NCI-H748 (cell line): Measurements from ENCODE around the gene KLK14.

Experiments
- DNase-seq: peaks from one replicate; lab custom pipeline; 2025; ENCODE audit not compliant: unreplicated experiment; lab: John Stamatoyannopoulos, UW

Gene KLK14

GRCh38 chr19:51108066-51108804, 25.5 kb upstream of the KLK14 start, which contains the start of gene CTU1:
TSS of gene CTU1 (minus strand) at chr19:51108409. CDS start at chr19:51104569, 3,840 bp downstream.
- peak; percentile 100 for DNase-seq

GRCh38 chr19:51107406-51108065, 24.8 kb upstream of the KLK14 start:
- DNase-seq, result no peak

DNA sequence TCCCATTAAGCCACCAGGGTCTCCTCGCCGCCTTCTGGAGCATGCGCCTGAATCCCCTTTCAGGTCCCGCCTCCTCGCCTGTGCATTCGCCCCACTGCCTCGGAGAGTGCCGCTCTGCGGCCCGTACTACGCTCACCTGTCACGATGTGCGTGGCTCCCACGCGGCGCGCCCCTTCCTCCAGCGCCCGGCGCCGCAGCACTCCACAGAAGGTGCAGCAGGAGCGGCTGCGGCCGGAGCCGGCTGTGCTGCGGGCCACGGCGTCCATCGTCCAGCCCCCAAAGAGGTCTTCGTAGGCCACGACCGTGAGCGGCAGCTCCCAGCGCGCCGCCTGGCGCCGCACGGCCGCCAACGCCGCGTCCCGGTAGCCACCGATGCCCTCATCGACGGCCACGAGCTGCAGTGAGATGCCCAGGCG, 21.2 kb upstream of the KLK14 start:
- DNase-seq, result no peak

- no peak for DNase-seq
Observed at GRCh38 chr19:51102991-51103390, 20.3 kb upstream of the KLK14 start.

DNA sequence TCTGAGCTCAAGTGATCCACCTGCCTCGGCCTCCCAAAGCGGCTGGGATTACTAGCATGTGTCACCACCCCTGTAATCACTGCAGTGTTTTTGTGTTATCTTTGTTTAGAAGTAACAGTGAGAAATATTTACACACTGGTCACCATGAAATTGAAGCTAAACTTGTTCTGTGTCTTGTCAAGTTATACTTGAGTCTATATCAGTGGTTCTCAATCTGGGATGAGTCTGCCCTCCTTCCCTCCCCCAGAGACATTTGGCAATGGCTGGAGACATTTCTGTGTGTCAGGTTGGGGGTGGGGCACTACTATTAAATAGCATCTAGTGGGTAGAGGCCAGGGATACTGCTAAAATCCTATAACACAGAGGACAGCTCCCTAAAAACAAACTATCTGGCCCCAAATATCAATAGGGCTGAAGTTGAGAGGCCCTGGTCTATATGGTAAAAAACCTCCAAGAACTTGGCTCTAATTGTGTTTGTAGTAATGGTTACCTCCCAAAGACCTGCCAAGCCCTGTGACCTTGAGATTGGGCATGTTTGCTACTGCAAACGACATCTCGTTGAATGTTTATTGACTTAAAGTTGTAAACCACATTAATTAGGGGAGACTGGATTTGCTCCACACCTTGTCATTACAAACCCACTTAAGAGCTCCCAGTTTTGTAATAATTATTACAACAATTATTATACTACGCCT, 18.6 kb upstream of the KLK14 start:
- no peak for DNase-seq

GRCh38 chr19:51100601-51101000, 17.9 kb upstream of the KLK14 start:
- no peak for DNase-seq

DNA sequence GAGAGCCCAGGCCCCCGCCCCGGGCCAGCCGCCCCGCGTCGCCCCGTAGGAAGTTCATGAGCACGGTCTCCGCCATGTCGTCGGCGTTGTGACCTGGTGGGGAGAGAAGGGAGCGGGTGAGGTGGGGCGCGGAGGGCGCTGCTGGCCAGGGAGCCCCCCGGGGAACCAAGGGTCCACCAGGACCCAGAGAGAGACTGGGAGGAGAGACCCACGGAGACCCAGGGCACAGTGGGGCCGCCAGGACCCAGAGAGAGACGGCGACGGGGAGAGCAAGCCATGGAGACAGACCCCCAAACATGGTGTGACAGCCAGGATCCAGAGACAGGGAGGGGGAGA, 16.3 kb upstream of the KLK14 start:
- no peak for DNase-seq

DNA sequence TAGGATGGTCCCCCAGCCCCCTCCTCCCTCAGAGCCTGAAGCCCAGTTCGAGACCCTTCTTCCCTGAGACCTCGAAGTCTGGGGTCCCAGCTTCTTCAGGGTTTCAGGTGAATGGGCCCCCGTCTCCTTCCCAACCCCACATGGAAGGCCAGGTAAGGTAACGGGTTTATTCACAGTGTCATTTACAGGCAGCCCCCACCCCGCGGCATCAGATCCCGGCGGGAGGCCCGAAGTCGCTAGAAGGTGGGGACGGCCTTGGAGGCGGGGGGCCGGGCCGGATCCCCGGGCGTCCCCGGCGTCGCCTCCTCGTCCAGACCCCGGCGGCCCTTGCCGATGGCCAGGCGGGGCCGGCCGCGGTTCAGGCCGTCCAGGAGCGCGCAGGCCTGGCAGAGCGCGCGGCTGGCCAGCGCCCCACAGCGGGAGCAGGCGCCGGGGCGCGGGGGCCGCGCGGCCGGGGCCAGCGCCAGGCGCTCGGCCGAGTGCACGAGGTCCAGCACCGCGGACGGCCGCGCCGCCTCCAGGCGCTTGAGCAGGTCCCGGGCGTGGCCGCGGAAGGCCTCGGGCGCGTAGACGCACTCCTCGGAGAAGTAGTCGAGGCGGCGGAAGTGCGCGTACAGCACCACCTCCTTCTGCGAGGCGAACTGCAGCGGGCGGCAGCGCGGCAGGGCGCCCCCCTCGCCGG, 15.8 kb upstream of the KLK14 start:
- no peak for DNase-seq

- no peak for DNase-seq
Observed at GRCh38 chr19:51097796-51098195, 15.1 kb upstream of the KLK14 start.

DNA sequence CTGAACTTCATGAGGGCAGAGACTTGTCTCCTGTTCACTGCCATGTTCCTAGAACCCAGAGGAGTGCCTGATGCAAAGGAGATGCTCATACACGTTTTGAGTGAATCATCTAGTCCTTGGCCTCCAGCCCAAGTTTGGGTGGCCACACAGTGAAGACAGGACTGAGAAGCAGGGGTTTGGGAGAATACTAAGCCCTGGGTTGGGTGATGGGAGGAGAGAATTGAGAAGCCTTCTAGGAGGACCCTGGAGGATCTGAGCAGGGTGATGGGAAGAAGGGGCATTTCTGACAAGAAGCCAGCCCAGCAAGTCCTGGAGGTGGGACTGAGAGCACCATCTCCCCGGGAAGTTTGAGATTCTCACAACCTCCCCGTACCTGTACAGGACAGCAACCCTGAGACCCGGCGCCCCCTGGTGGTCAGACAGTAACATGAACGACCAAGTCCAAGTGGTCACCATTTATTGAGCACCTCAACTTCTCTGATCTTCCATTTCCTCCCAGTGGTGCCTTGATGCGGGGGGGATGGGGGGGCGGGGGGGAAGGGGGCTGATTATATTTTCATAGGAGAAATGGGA, 14.6 kb upstream of the KLK14 start:
- peak; percentile 69 for DNase-seq

GRCh38 chr19:51096473-51097165, 13.9 kb upstream of the KLK14 start:
- DNase-seq, result peak; percentile 52

DNA sequence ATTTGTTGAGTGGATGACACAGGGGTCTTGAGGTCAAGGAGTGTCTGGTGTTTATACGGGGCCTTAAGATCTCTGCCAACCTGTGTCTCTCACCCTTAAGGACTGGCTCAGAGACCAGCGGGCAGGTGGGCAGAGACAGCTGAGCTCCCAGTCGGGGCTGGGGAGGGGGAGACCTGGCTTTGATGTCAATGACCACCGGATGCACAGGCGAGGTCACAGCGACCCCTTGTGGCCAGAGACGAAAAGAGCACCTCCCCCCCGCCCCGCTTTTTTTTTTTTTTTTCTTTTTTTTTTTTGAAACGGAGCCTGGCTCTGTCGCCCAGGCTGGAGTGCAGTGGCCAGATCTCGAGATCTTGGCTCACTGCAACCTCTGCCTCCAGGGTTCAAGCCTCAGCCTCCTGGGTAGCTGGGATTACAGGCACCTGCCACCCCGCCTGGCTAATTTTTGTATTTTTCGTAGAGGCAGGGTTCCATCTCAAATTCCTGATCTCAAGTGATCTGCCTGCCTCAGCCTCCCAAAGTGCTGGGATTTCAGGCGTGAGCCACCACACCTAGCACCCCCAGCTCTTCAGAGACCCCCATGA, 12.1 kb upstream of the KLK14 start:
- peak; percentile 62 for DNase-seq

DNA sequence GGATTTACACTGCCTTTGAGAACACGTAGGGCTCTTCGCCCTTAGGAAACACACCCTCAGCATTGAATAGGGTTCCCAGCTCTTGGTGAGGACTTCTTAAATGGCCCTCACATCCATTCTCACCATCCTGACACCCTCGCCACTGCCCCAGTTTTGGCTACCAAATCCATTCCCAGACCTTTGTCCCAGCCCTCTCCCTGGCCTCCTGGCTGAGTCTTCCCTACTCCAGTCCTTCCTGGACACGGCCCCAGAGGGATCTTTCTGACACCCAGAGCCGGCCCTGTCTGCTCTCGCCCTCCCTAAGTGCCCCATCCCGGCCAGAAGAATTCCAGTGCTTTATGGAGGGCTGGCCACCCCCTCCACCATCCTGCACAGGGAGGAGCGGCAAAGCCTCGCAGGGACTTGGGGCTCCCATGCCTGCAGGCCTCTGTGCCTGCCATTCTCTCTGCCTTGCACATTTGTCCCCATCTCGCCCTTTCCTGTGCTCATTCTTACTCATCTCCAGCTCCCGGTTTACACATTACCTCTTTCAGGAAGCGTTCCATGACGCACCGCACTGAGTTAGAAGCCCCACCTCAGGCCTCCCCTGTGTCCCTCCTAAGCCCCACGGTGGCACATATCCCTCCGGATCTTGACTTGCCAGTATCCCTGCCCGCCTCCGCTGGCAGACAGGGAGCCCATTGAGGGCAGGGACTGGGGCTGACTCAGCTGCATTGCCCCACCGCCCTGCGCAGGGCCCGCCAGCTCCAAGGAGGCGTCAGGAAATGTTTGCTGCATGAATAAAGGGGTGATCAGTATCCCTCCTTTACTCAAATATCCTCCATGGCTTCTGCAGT, 11.0 kb upstream of the KLK14 start:
- DNase-seq, result no peak

- peak; percentile 14 for DNase-seq
Observed at GRCh38 chr19:51093101-51093500, 10.4 kb upstream of the KLK14 start.

- DNase-seq, result peak; percentile 66
Observed at GRCh38 chr19:51091895-51092873, 9.5 kb upstream of the KLK14 start.

DNA sequence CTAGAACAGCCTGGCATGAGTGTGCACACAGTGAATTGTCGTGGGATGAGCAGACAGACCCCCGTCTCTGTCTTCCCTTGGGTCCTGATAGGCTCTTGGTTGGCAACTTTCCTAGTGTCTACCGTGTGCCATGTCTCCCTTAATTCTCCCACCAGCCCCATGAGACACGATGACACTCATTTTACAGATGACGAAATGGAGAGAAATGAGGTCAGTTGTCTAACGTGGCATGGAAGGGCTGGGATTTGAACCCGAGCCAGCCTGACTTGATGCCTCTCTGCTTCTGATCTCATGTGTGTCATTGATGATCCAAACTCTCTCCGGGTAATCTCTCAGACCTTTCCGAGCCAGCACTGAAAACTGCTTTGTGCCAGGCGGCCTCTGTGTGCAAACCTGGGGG, 8.4 kb upstream of the KLK14 start:
- DNase-seq, result no peak

- DNase-seq, result no peak
Observed at GRCh38 chr19:51090471-51090870, 7.8 kb upstream of the KLK14 start.

- no peak for DNase-seq
Observed at GRCh38 chr19:51089786-51090185, 7.1 kb upstream of the KLK14 start.
